Measurements from ENCODE around the gene ZBTB38.

ZBTB38 gene

GRCh38 chr3:141400073-141400971 lies 32.0 kb downstream of the ZBTB38 start:
- in situ Hi-C loops (cut with HindIII; ENCODE audit: low sequenced_read_pairs) = no loop called here

GRCh38 chr3:141401095-141401494 lies 32.8 kb downstream of the ZBTB38 start:
- in situ Hi-C loops (cut with HindIII; ENCODE audit: low sequenced_read_pairs) = no loop called here

- in situ Hi-C loops (cut with HindIII; ENCODE audit: low sequenced_read_pairs) = no loop called here
Observed at GRCh38 chr3:141401573-141402475, 33.5 kb downstream of the ZBTB38 start.

GRCh38 chr3:141402476-141403171 lies 34.3 kb downstream of the ZBTB38 start:
- in situ Hi-C loops (cut with HindIII; ENCODE audit: low sequenced_read_pairs) = no loop called here

GRCh38 chr3:141403576-141403975 lies 35.3 kb downstream of the ZBTB38 start:
- in situ Hi-C loops (cut with HindIII; ENCODE audit: low sequenced_read_pairs) = no loop called here

- in situ Hi-C loops (cut with HindIII; ENCODE audit: low sequenced_read_pairs) = no loop called here
Observed at GRCh38 chr3:141405025-141405424, 36.7 kb downstream of the ZBTB38 start.

GRCh38 chr3:141405591-141405990 lies 37.3 kb downstream of the ZBTB38 start:
- in situ Hi-C loops (cut with HindIII; ENCODE audit: low sequenced_read_pairs) = no loop called here

- in situ Hi-C loops (cut with HindIII; ENCODE audit: low sequenced_read_pairs) = no loop called here
Observed at GRCh38 chr3:141406265-141406664, 38.0 kb downstream of the ZBTB38 start.

GRCh38 chr3:141407047-141407446 lies 38.7 kb downstream of the ZBTB38 start:
- in situ Hi-C loops (cut with HindIII; ENCODE audit: low sequenced_read_pairs) = no loop called here

GRCh38 chr3:141407825-141408224 lies 39.5 kb downstream of the ZBTB38 start:
- in situ Hi-C loops (cut with HindIII; ENCODE audit: low sequenced_read_pairs) = no loop called here

GRCh38 chr3:141408596-141408995 lies 40.3 kb downstream of the ZBTB38 start:
- in situ Hi-C loops (cut with HindIII; ENCODE audit: low sequenced_read_pairs) = no loop called here

- in situ Hi-C loops (cut with HindIII; ENCODE audit: low sequenced_read_pairs) = loop anchor here (5.0 kb wide), 1 partner anchor 88 kb away; no protein-coding TSS in a partner anchor
Observed at GRCh38 chr3:141409940-141410241, 41.6 kb downstream of the ZBTB38 start.

- in situ Hi-C loops (cut with HindIII; ENCODE audit: low sequenced_read_pairs) = loop anchor here (5.0 kb wide), 1 partner anchor 88 kb away; no protein-coding TSS in a partner anchor
Observed at GRCh38 chr3:141410408-141410807, 42.1 kb downstream of the ZBTB38 start.

- in situ Hi-C loops (cut with HindIII; ENCODE audit: low sequenced_read_pairs) = loop anchor here (5.0 kb wide), 1 partner anchor 89 kb away; no protein-coding TSS in a partner anchor
Observed at GRCh38 chr3:141410846-141411245, 42.5 kb downstream of the ZBTB38 start.

- in situ Hi-C loops (cut with HindIII; ENCODE audit: low sequenced_read_pairs) = loop anchor here (5.0 kb wide), 1 partner anchor 89 kb away; no protein-coding TSS in a partner anchor
Observed at GRCh38 chr3:141411251-141411771, 43.0 kb downstream of the ZBTB38 start.

- in situ Hi-C loops (cut with HindIII; ENCODE audit: low sequenced_read_pairs) = loop anchor here (5.0 kb wide), 1 partner anchor 90 kb away; no protein-coding TSS in a partner anchor
Observed at GRCh38 chr3:141412087-141412935, 44.0 kb downstream of the ZBTB38 start.

GRCh38 chr3:141412936-141413354 lies 44.6 kb downstream of the ZBTB38 start:
- in situ Hi-C loops (cut with HindIII; ENCODE audit: low sequenced_read_pairs) = loop anchor here (5.0 kb wide), 1 partner anchor 91 kb away; no protein-coding TSS in a partner anchor

GRCh38 chr3:141413391-141413790 lies 45.1 kb downstream of the ZBTB38 start:
- in situ Hi-C loops (cut with HindIII; ENCODE audit: low sequenced_read_pairs) = loop anchor here (5.0 kb wide), 1 partner anchor 91 kb away; no protein-coding TSS in a partner anchor
